Measurements from ENCODE around the gene MT2A.
"Not testable (repeated sequence)": the region's sequence is repeated elsewhere in the genome, so short reads cannot be mapped to it uniquely, and the experiment has no call there.

MT2A gene

GRCh38 chr16:56601325-56601724, 7.1 kb upstream of the MT2A start:
- no peak for DNase-seq

GRCh38 chr16:56603589-56603988, 4.8 kb upstream of the MT2A start:
- DNase-seq: no peak

- no peak for DNase-seq
Observed at GRCh38 chr16:56604966-56605365, 3.4 kb upstream of the MT2A start.

GRCh38 chr16:56605475-56605874, 2.9 kb upstream of the MT2A start:
- no peak for DNase-seq

- no peak for DNase-seq
Observed at GRCh38 chr16:56606071-56606475, 2.3 kb upstream of the MT2A start.

- DNase-seq: no peak
Observed at GRCh38 chr16:56606476-56607108, 1.8 kb upstream of the MT2A start.

GRCh38 chr16:56607109-56607618, 1.2 kb upstream of the MT2A start:
- no peak for DNase-seq

- DNase-seq: no peak
Observed at GRCh38 chr16:56607675-56608042, 725 bp upstream of the MT2A start.

- peak; percentile 51 for DNase-seq
Observed at GRCh38 chr16:56608876-56609462, 585 bp downstream of the MT2A start.

GRCh38 chr16:56609463-56609921, 1.1 kb downstream of the MT2A start:
- peak; percentile 70 for DNase-seq

- DNase-seq: no peak
Observed at GRCh38 chr16:56610017-56610608, 1.7 kb downstream of the MT2A start.

- no peak for DNase-seq
Observed at GRCh38 chr16:56610609-56611111, 2.3 kb downstream of the MT2A start.

GRCh38 chr16:56611281-56611833, 3.0 kb downstream of the MT2A start:
- no peak for DNase-seq

- DNase-seq: no peak
Observed at GRCh38 chr16:56613706-56614105, 5.3 kb downstream of the MT2A start.

- DNase-seq: no peak
Observed at GRCh38 chr16:56614549-56614991, 6.2 kb downstream of the MT2A start.

GRCh38 chr16:56615353-56615752, 7.0 kb downstream of the MT2A start:
- no peak for DNase-seq

GRCh38 chr16:56616608-56617211, 8.3 kb downstream of the MT2A start:
- DNase-seq: no peak

- no peak for DNase-seq
Observed at GRCh38 chr16:56617212-56618085, 9.1 kb downstream of the MT2A start.

- DNase-seq: no peak
Observed at GRCh38 chr16:56618138-56618537, 9.8 kb downstream of the MT2A start.

- no peak for DNase-seq
Observed at GRCh38 chr16:56620339-56620897, 12.0 kb downstream of the MT2A start.

GRCh38 chr16:56621665-56622445, 13.5 kb downstream of the MT2A start:
- DNase-seq: not testable (repeated sequence)
